WTC11 (cell line): ENCODE measurements around the gene IL1RAPL2. TPM values are rescaled to one million over a fixed set of nuclear protein-coding genes. Genes with fewer than 3 reads are reported as not detected.

ENCODE experiments used
- ATAC-seq: fragments of 200-7000 bp; cut with Tn5 transposase; 2 replicates; pipeline ENCODE4 v1.10.0; 2021; ENCODE audit warnings: mild to moderate bottlenecking, moderate library complexity
- CTCF ChIA-PET: fragments of 300-600 bp; sonication (Branson Sonifier 250); formaldehyde crosslinking; loops from one replicate; lab custom pipeline; 2021; ENCODE audit warnings: antibody characterized with exemption; lab: Charles Lee
- POLR2A ChIA-PET: fragments of 350-600 bp; sonication (Branson Sonifier 250); formaldehyde crosslinking; loops from one replicate; lab custom pipeline; 2021; ENCODE audit warnings: antibody characterized with exemption; lab: Charles Lee
- DNase-seq: peaks from one replicate; pipeline ENCODE4 v3.0.0; 2021; ENCODE audit warnings: low spot score
- H3K27ac Mint-ChIP-seq: 2 replicates; pipeline ENCODE4 v1.8.0; 2021; ENCODE audit warnings: mixed read lengths
- H3K27me3 Mint-ChIP-seq: 2 replicates; pipeline ENCODE4 v1.8.0; 2021; ENCODE audit warnings: low read depth, mild to moderate bottlenecking, moderate library complexity, mixed read lengths
- H3K36me3 Mint-ChIP-seq: 2 replicates; pipeline ENCODE4 v1.8.0; 2021; ENCODE audit warnings: mixed read lengths
- H3K4me1 Mint-ChIP-seq: 2 replicates; pipeline ENCODE4 v1.8.0; 2022; ENCODE audit warnings: mixed read lengths
- H3K4me3 Mint-ChIP-seq: 2 replicates; pipeline ENCODE4 v1.8.0; 2021; ENCODE audit warnings: mild to moderate bottlenecking, moderate library complexity, mixed read lengths
- H3K9me3 Mint-ChIP-seq: 2 replicates; pipeline ENCODE4 v1.8.0; 2021; ENCODE audit warnings: mixed read lengths
- CTCF ChIP-seq: fragments of 200-600 bp; IDR thresholded peaks from 2 replicates; pipeline ENCODE4 v1.8.0; 2022; ENCODE audit warnings: antibody characterized with exemption
- E2F1 ChIP-seq: sonication (generic); formaldehyde crosslinking; IDR thresholded peaks from 2 replicates; pipeline ENCODE4 v1.8.0; 2022; ENCODE audit warnings: mild to moderate bottlenecking, missing genetic modification reagents
- ERG ChIP-seq: fragments of 250-450 bp; sonication (Bioruptor Pico); IDR thresholded peaks from 2 replicates; pipeline ENCODE4 v1.8.0; 2021; ENCODE audit warnings: mild to moderate bottlenecking
- ESRRA ChIP-seq: sonication (generic); formaldehyde crosslinking; IDR thresholded peaks from 2 replicates; pipeline ENCODE4 v1.8.1; 2022; ENCODE audit warnings: mild to moderate bottlenecking, missing genetic modification reagents, borderline replicate concordance
- FOXK1 ChIP-seq: sonication (generic); formaldehyde crosslinking; IDR thresholded peaks from 2 replicates; pipeline ENCODE4 v1.8.0; 2022; ENCODE audit warnings: mild to moderate bottlenecking, moderate library complexity, missing genetic modification reagents
- GABPB1 ChIP-seq: sonication (generic); formaldehyde crosslinking; IDR thresholded peaks from 2 replicates; pipeline ENCODE4 v1.8.1; 2023; ENCODE audit warnings: mild to moderate bottlenecking, missing genetic modification reagents
- GTF2I ChIP-seq: fragments of 250-450 bp; sonication (Bioruptor Pico); conservative IDR thresholded peaks from 2 replicates; pipeline ENCODE4 v1.4.0; 2021; ENCODE audit warnings: mild to moderate bottlenecking
- HMGA2 ChIP-seq: fragments of 250-450 bp; sonication (Bioruptor Pico); IDR thresholded peaks from 2 replicates; pipeline ENCODE4 v1.4.0; 2021; ENCODE audit warnings: mild to moderate bottlenecking, moderate library complexity
- MXD4 ChIP-seq: fragments of 250-450 bp; sonication (Bioruptor Pico); IDR thresholded peaks from 2 replicates; pipeline ENCODE4 v1.8.0; 2021; ENCODE audit warnings: mild to moderate bottlenecking, moderate library complexity, borderline replicate concordance
- NFATC4 ChIP-seq: fragments of 250-450 bp; sonication (Bioruptor Pico); IDR thresholded peaks from 2 replicates; pipeline ENCODE4 v1.9.0; 2021; ENCODE audit warnings: mild to moderate bottlenecking
- NR2C2 ChIP-seq: sonication (generic); formaldehyde crosslinking; IDR thresholded peaks from 2 replicates; pipeline ENCODE4 v1.8.0; 2022; ENCODE audit warnings: mild to moderate bottlenecking, missing genetic modification reagents
- USF1 ChIP-seq: sonication (generic); formaldehyde crosslinking; IDR thresholded peaks from 2 replicates; pipeline ENCODE4 v1.8.0; 2022; ENCODE audit warnings: mild to moderate bottlenecking, missing genetic modification reagents
- ZBTB21 ChIP-seq: sonication (generic); formaldehyde crosslinking; IDR thresholded peaks from 2 replicates; pipeline ENCODE4 v1.8.1; 2023; ENCODE audit warnings: mild to moderate bottlenecking, missing genetic modification reagents, borderline replicate concordance
- ZBTB43 ChIP-seq: sonication (generic); formaldehyde crosslinking; IDR thresholded peaks from 2 replicates; pipeline ENCODE4 v1.8.1; 2023; ENCODE audit warnings: mild to moderate bottlenecking, missing genetic modification reagents
- ZNF138 ChIP-seq: sonication (generic); formaldehyde crosslinking; conservative IDR thresholded peaks from 2 replicates; pipeline ENCODE4 v1.8.1; 2022; ENCODE audit warnings: mild to moderate bottlenecking, moderate library complexity, missing genetic modification reagents
- ZSCAN18 ChIP-seq: fragments of 250-450 bp; sonication (Bioruptor Pico); IDR thresholded peaks from 2 replicates; pipeline ENCODE4 v2.1.2; 2022; ENCODE audit warnings: mild to moderate bottlenecking, moderate library complexity
- total RNA-seq: library from RNA; stranded (reverse); gene quantifications from 3 replicates; pipeline ENCODE4 v1.2.3, GENCODE V29; 2021

IL1RAPL2 gene
- total RNA-seq, 1 experiment from 2014 or later, result 0.09 TPM

GRCh38 chrX:105480646-105481310 is 914.8 kb downstream of the IL1RAPL2 start:
- POLR2A ChIA-PET, result no interaction called here
- no peak overlapping the region for H3K27ac Mint-ChIP-seq
- DNase-seq (no peak), ATAC-seq (no peak)
- H3K9me3 Mint-ChIP-seq, result peaks cover 4% of the 10 kb centered on the region
- H3K27me3 Mint-ChIP-seq, result no peaks in the 10 kb centered on the region
- H3K4me3 Mint-ChIP-seq, result no peak overlapping the region
- peaks cover 8% of the 10 kb centered on the region for H3K4me1 Mint-ChIP-seq
- TF ChIP-seq ZBTB21 (CRISPR knock-in tag) (no peak), E2F1 (no peak), GABPB1 (CRISPR knock-in tag) (no peak), FOXK1 (no peak), NR2C2 (CRISPR knock-in tag) (no peak), NFATC4 (CRISPR knock-in tag) (no peak), ZNF138 (no peak), ZSCAN18 (no peak), MXD4 (CRISPR knock-in tag) (no peak), USF1 (CRISPR knock-in tag) (no peak), CTCF (no peak)
- TF ChIP-seq, all 79 proteins: peak for 0
- CTCF ChIA-PET, result no interaction called here
- H3K36me3 Mint-ChIP-seq, result no peaks in the 10 kb centered on the region

GRCh38 chrX:105483011-105483410 is 917.0 kb downstream of the IL1RAPL2 start:
- Mint-ChIP-seq H3K27ac (no peak overlapping the region), H3K27me3 (no peaks in the 10 kb centered on the region), H3K4me3 (no peak overlapping the region), H3K9me3 (peaks cover 6% of the 10 kb centered on the region), H3K36me3 (no peaks in the 10 kb centered on the region), H3K4me1 (peaks cover 7% of the 10 kb centered on the region)
- DNase-seq (no peak), ATAC-seq (no peak)
- POLR2A ChIA-PET, result no interaction called here
- CTCF ChIA-PET, result no interaction called here
- TF ChIP-seq ERG, result no peak
- TF ChIP-seq FOXK1, result no peak
- TF ChIP-seq HMGA2 (CRISPR knock-in tag), result no peak
- TF ChIP-seq GABPB1 (CRISPR knock-in tag), result no peak
- TF ChIP-seq ZBTB43, result no peak
- TF ChIP-seq NFATC4 (CRISPR knock-in tag), result no peak

GRCh38 chrX:105488716-105489115 is 922.7 kb downstream of the IL1RAPL2 start:
- H3K36me3 Mint-ChIP-seq, result no peaks in the 10 kb centered on the region
- no peaks in the 10 kb centered on the region for H3K27me3 Mint-ChIP-seq
- DNase-seq (no peak), ATAC-seq (no peak)
- CTCF ChIA-PET, result no interaction called here
- POLR2A ChIA-PET, result no interaction called here
- no peak overlapping the region for H3K27ac Mint-ChIP-seq
- no peak for TF ChIP-seq ESRRA (CRISPR knock-in tag)
- TF ChIP-seq GTF2I, result no peak
- no peak overlapping the region for H3K4me3 Mint-ChIP-seq
- no peaks in the 10 kb centered on the region for H3K4me1 Mint-ChIP-seq
- peaks cover 6% of the 10 kb centered on the region for H3K9me3 Mint-ChIP-seq
